GM19238 (cell line): ENCODE measurements around the gene EIF5AL1.
"Not testable (repeated sequence)": the region's sequence is repeated elsewhere in the genome, so short reads cannot be mapped to it uniquely, and the experiment has no call there.

Experiments used
- DNase-seq: peaks from one replicate; pipeline ENCODE4 v3.0.0; 2011; ENCODE audit warnings: low spot score; ENCODE audit not compliant: insufficient read length

Gene EIF5AL1

GRCh38 chr10:79555354-79556309, 43.3 kb downstream of the EIF5AL1 start:
- no peak for DNase-seq

GRCh38 chr10:79556961-79557360, 44.6 kb downstream of the EIF5AL1 start:
- DNase-seq, result not testable (repeated sequence)

GRCh38 chr10:79559726-79560125, 47.4 kb downstream of the EIF5AL1 start:
- no peak for DNase-seq

GRCh38 chr10:79560160-79560709, 47.9 kb downstream of the EIF5AL1 start, which contains the start of gene SFTPA2:
Gene SFTPA2, minus strand, starts transcription at chr10:79560407. Its CDS starts 924 bp downstream, at chr10:79559483.
- DNase-seq, result no peak

- no peak for DNase-seq
Measured at GRCh38 chr10:79561257-79561656, 48.9 kb downstream of the EIF5AL1 start.

- peak; percentile 19 for DNase-seq
Measured at GRCh38 chr10:79562135-79562756, 49.9 kb downstream of the EIF5AL1 start.

- DNase-seq, result no peak
Measured at GRCh38 chr10:79563426-79563825, 51.1 kb downstream of the EIF5AL1 start.
